HG03575 (cell line): ENCODE measurements around the gene EMP1.

ENCODE experiments used
- ATAC-seq: cut with Tn5 transposase; IDR thresholded peaks from one replicate; pipeline ENCODE4 v1.9.1; 2021; ENCODE audit not compliant: unreplicated experiment, insufficient number of reproducible peaks, low FRiP score; ENCODE audit errors: extremely low read depth

EMP1 gene

DNA sequence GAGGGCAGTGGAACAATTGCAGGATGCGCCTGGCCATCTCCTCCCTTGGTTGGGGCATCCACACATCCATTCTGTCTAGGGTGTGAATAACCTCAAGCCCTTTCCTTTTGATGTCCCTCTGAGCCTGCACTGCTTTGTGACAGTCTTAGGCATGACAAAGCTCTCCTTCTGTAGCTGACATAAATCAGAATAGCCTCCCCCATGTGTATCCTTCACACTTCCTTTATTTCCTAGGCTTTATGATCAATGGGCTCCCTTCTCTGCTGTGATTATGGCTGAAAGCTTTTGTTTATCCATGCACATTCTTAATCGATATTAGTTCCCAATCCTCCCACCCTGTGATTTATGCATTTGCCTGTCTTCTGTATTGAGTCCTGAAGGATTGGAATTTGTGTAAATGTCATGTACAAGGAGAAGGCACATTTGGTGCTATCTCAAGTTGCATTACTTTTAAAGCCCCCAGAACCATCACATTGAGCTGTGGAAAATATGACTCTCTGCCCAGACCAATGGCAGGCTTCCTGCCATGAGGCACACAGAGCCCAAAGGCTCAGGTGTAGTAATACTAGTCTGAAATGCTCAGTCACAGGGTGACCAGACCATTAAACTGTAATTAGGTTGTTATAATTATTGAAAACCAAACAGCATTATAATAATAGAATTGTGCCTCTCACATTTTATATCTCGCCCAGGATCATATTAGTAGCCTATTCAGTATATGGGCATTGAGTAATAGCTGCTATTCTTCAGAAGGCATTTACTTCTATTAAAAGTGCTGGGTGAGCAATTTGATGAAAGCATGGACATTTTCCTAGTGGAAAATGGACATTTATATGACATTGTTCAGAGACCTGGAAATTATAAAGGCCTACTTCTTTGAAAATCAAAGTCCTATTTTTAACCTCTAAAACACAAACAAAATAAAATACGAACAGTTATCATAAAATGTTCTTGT is 14.0 kb downstream of the EMP1 start:
- ATAC-seq, result no peak

GRCh38 chr12:13211191-13211858 is 14.8 kb downstream of the EMP1 start:
- no peak for ATAC-seq

- no peak for ATAC-seq
Measured at GRCh38 chr12:13211859-13212664, 15.5 kb downstream of the EMP1 start.

GRCh38 chr12:13215056-13215455 is 18.5 kb downstream of the EMP1 start:
- ATAC-seq, result no peak

DNA sequence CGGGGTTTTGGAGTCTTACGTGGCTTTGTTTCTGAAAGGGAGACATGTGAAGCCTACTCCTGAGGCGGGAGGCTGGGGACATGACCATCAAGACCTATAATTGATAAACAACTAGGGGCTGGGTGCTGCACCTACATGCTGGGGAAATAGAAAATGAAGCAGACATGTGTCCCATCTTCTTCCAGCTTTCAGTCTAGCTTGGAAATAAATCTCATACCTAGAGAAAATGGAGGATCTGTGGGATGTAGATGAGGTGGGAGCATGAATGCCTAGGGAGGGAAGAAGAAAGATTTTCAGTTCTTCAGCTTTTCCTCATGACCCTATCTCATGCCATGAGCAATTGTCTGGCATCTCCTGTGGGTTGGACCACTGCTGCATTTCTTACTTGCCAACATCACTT is 22.1 kb downstream of the EMP1 start:
- ATAC-seq, result no peak

GRCh38 chr12:13219320-13219719 is 22.8 kb downstream of the EMP1 start:
- ATAC-seq, result no peak

DNA sequence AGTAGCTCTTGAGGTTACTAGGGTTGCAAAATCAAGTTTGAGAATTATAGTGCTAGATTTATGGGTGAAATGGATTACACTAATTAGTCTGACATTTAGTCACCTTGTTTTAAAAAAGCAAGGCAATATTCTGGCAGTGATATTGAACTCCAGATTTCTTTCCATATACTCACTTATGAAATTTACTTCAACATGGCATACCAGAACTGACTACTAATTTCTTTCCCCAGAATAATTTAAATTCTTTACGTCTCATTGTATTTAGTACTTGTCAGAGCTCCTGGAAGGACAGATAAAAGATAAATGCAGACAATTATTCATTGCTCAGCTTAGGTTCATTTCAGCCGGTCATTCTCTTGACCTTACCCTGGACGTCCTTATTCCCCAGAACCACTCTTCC is 24.3 kb downstream of the EMP1 start:
- ATAC-seq, result no peak

- ATAC-seq, result no peak
Measured at GRCh38 chr12:13222076-13222475, 25.6 kb downstream of the EMP1 start.

GRCh38 chr12:13223179-13223804 is 26.8 kb downstream of the EMP1 start:
- ATAC-seq, result no peak

GRCh38 chr12:13223941-13224340 is 27.4 kb downstream of the EMP1 start:
- no peak for ATAC-seq

DNA sequence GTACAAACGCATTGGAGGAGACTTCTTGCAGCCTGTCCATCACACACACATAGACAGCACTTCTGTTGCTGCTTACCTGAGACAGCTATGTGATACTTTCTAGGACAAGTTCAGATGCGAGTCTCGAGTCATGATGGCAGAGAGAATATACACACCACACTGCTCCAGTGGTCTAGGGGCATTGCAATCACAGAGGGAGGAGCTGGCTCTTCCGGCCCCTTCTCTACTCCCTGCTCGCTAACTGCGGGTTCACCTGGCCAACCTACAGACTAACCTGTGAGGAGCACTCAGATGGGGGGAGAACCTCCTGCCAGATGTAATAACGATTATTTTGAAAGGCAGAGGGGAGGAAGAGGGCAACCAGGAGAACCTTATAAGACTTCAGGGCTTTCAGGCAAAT is 30.7 kb downstream of the EMP1 start:
- no peak for ATAC-seq

GRCh38 chr12:13228579-13228978 is 32.1 kb downstream of the EMP1 start:
- ATAC-seq, result no peak

DNA sequence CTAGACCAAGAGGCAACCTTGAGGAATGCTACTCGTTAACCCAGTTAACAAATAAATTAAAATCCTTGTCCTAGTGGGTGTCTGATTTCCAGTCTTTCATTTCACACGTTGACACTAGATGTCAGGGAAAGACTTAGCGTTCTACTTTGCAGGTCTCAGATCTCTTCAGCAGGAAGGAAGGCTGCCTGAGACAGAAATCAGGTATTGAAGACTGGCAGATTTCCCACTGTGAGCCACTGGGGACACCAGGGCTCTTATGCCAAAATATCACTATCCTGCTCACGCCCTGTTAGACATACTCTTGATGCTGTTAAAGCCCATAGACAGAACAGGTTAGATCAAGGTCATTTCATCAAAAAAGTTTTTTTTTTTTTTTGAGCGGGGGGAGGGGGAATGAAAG is 33.0 kb downstream of the EMP1 start:
- ATAC-seq, result no peak

DNA sequence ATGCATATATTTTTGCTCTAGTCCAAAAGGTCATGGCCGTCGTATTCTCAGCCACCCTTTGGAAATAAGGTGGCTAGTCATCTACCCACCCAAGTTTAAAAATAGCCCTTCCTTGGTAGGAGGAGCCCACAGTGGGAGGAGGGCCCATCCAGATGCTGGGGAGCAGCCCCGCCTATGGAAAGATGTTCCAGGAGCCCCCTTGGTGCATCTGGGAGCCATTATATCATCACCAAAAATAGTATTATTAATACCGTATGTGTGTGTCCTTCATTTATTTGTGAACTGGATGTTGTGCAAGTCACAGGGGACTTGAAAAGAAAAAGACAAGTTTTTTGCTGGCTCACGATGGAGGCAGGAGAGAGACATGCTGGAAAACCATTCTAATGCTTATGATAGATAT is 34.0 kb downstream of the EMP1 start:
- no peak for ATAC-seq

DNA sequence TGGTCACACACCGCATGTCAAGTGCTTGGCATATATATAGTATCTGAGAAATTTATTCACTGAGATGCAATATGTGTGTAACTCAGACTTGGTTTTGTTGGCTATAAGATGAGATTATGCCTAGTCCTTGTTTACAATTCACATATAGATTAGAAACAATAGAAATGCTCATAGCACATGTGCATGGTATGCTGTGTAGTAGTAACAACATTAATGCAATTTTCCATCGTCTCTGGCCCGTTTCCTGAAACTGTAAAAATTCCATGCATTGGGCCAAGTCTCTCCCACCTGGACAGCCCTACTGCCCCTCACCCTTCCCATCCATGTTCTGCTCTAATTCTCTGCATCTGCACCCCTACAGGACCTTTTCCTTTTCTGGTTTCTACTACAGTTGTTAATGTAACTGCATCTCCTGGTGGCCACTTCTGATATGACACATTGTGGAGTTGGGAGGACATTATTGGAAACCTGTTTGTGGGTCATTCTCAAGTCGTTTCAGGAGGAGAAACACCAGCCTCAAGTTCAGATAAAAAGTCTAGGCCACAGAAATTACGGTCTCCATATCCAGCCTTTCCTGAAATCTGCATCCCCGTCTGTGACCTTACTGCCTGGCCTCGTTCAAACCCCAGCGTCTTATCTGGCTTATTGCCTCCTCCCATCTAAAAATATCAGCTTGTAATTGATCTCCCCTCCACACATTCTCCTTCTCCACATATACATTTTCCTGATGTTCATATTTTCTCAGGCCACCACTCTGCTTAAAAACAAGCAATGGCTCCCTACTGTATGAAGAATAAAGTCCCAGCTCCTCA is 37.5 kb downstream of the EMP1 start:
- ATAC-seq, result no peak

DNA sequence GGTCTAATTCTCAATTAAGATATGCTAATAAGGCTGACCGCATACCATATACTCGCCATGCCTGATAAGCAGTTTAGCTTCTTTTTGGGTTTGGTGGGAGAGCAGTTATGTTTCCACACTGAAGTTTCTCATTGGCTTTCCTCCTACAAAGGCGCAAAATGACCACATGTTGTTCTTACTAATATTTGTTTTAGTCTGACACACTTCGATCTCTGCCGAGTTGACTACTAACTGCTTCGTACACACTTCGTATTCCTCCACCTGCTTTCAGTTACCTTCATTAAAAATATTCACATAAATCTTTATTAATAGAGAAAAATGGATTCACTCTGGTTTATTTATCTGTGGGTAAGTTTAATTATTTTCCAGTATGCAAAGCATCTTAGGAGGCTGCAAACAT is 41.7 kb downstream of the EMP1 start:
- no peak for ATAC-seq

DNA sequence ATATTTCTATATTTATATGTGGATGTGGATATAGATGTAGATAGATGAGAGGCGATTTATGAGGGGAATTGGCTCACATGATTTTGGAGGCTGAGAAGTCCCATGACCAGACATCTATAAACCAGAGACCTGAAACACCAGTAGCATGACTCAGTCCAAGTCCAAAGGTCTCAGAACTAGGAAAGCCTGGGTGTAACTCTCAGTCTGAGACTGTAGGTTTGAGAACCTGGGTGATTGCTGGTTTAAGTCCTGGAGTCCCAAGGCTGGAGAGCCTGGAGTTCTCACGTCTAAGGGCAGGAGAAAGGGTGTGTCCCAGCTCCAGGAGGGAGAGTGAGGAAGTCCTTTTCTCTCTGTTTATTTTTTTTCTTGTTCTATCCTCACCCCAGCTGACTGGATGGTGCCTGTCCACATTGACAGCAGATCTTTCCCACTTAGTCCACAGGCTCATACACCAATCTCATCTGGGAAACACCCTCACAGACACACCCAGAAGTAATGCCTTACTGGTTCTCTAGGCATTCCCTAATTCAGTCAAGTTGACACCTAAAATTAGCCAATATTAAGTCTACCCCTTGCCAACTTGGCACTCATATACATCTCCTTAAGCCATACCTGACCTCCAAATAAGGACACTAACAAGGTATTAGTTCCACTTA is 45.4 kb downstream of the EMP1 start:
- no peak for ATAC-seq

GRCh38 chr12:13242936-13243335 is 46.4 kb downstream of the EMP1 start:
- no peak for ATAC-seq
